HPDE6-E6E7 (cell line): ENCODE measurements around the gene RERE.

Source experiments
- DNase-seq: peaks from one replicate; pipeline ENCODE4 v3.0.0; 2011; ENCODE audit warnings: missing footprints; ENCODE audit errors: extremely low spot score

Gene RERE

GRCh38 chr1:8406011-8406410 is 411.4 kb downstream of the RERE start:
- DNase-seq = no peak

GRCh38 chr1:8404460-8405370 is 412.7 kb downstream of the RERE start:
- DNase-seq = no peak

GRCh38 chr1:8402109-8402710 is 415.2 kb downstream of the RERE start:
- DNase-seq = no peak

GRCh38 chr1:8398677-8399076 is 418.8 kb downstream of the RERE start:
- DNase-seq = no peak

GRCh38 chr1:8398086-8398485 is 419.4 kb downstream of the RERE start:
- no peak for DNase-seq

- no peak for DNase-seq
Measured at GRCh38 chr1:8397511-8397910, 419.9 kb downstream of the RERE start.

- DNase-seq = peak; percentile 71
Measured at GRCh38 chr1:8396786-8397406, 420.5 kb downstream of the RERE start.

- DNase-seq = no peak
Measured at GRCh38 chr1:8396083-8396785, 421.2 kb downstream of the RERE start.

GRCh38 chr1:8395433-8395866 is 422.0 kb downstream of the RERE start:
- no peak for DNase-seq

GRCh38 chr1:8394456-8395321 is 422.8 kb downstream of the RERE start:
- DNase-seq = peak; percentile 32

GRCh38 chr1:8392522-8392921 is 424.9 kb downstream of the RERE start:
- DNase-seq = no peak

- no peak for DNase-seq
Measured at GRCh38 chr1:8390707-8391106, 426.7 kb downstream of the RERE start.

GRCh38 chr1:8389958-8390535 is 427.4 kb downstream of the RERE start:
- DNase-seq = no peak

- no peak for DNase-seq
Measured at GRCh38 chr1:8388732-8389562, 428.5 kb downstream of the RERE start.

GRCh38 chr1:8386247-8386646 is 431.2 kb downstream of the RERE start:
- DNase-seq = no peak

- DNase-seq = no peak
Measured at GRCh38 chr1:8384577-8384976, 432.9 kb downstream of the RERE start.

- no peak for DNase-seq
Measured at GRCh38 chr1:8384088-8384487, 433.4 kb downstream of the RERE start.

- no peak for DNase-seq
Measured at GRCh38 chr1:8382608-8383505, 434.6 kb downstream of the RERE start.

GRCh38 chr1:8382051-8382505 is 435.4 kb downstream of the RERE start:
- DNase-seq = no peak
